NB4 (cell line): ENCODE measurements around the gene SMARCA4.

Source experiments
- DNase-seq: peaks from one replicate; pipeline ENCODE4 v3.0.0; 2010; ENCODE audit warnings: low read depth
- H3K4me3 ChIP-seq: one replicate; pipeline ENCODE4 v1.5.1; 2011; ENCODE audit warnings: mild to moderate bottlenecking, low read depth, low read length, moderate library complexity
- CTCF ChIP-seq: IDR thresholded peaks from one replicate; pipeline ENCODE4 v1.5.1; 2012; ENCODE audit warnings: low read depth, low read length
- MYC ChIP-seq: IDR thresholded peaks from 2 replicates; pipeline ENCODE4 v1.6.1; 2011; ENCODE audit warnings: low read depth, low read length
- POLR2A ChIP-seq: IDR thresholded peaks from 2 replicates; pipeline ENCODE4 v1.6.1; 2011; ENCODE audit warnings: mild to moderate bottlenecking; ENCODE audit not compliant: insufficient read length; ENCODE audit errors: extremely low read depth
- TF ChIP-seq, protein P1 (sequence below): IDR thresholded peaks from 2 replicates; pipeline ENCODE4 v1.6.1; 2011; ENCODE audit warnings: low read depth, low read length

The SMARCA4 gene

GRCh38 chr19:11044431-11044830, 83.6 kb downstream of the SMARCA4 start:
- H3K4me3 ChIP-seq: no peak overlapping the region

DNA sequence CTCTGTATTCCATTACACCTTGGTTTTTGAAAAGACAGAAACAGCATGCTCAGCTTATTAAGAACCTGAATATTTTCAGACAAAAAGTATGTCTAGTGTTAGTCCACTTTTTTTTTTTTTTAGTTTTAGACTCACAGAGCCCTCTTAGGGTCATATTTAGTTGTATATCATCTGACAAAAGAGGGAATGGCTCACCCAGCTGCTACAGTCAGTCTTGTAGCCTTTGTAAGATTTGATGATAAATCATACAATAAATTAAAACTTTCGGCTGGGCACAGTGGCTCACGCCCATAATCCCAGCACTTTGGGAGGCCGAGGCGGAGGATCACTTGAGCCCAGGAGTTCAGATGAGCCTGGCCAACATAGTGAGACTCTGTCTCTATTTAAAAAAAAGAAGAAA, 84.7 kb downstream of the SMARCA4 start:
- TF ChIP-seq CTCF (no peak), POLR2A (no peak)
- no peak overlapping the region for H3K4me3 ChIP-seq
- no peak for DNase-seq

More at GRCh38 chr19:11044431-11044830, 83.6 kb downstream of the SMARCA4 start:
- DNase-seq: no peak
- TF ChIP-seq CTCF: no peak
- TF ChIP-seq MYC: no peak
- TF ChIP-seq, protein P1, sequence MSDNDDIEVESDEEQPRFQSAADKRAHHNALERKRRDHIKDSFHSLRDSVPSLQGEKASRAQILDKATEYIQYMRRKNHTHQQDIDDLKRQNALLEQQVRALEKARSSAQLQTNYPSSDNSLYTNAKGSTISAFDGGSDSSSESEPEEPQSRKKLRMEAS: no peak
- no peak for TF ChIP-seq POLR2A

DNA sequence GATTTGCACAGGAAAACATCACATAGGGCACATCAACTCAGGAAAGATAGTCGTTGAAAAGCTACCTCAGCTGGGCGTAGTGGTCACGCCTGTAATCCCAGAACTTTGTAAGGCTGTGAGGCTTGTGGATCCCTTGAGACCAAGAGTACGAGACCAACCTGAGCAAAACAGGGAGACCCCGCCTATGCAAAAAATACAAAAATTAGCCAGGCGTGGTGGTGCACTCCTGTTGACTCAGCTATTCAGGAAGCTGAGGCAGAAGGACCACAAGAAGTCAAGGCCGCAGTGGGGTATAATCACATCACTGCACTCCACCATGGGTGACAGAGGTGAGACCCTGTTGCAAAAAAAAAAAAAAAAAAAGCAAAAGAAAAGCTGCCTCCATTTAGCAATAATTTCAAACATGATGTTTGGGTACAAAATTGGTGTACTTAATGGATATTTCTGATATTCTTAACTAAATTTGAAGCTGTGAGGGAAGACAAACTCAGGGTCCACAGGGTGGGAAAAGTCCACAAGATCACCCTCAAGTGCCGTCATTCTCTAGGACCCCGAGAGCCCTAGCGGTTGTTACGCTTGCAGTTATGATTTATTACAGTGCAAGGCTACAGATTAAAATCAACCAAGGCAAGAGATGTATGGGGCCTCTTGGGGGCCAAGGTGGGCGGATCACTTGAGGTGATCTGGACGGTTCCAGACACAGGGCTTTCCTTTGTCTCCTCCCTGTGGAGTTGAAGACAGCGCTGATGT, 86.0 kb downstream of the SMARCA4 start:
- H3K4me3 ChIP-seq: no peak overlapping the region
- no peak for DNase-seq

GRCh38 chr19:11047866-11048265, 87.0 kb downstream of the SMARCA4 start:
- TF ChIP-seq CTCF (no peak), POLR2A (no peak), MYC (no peak)
- TF ChIP-seq, protein P1: no peak
- no peak overlapping the region for H3K4me3 ChIP-seq
- no peak for DNase-seq

More for the DNA sequence above, 86.0 kb downstream of the SMARCA4 start:
- TF ChIP-seq, protein P1: no peak
- TF ChIP-seq MYC (no peak), POLR2A (no peak), CTCF (no peak)

DNA sequence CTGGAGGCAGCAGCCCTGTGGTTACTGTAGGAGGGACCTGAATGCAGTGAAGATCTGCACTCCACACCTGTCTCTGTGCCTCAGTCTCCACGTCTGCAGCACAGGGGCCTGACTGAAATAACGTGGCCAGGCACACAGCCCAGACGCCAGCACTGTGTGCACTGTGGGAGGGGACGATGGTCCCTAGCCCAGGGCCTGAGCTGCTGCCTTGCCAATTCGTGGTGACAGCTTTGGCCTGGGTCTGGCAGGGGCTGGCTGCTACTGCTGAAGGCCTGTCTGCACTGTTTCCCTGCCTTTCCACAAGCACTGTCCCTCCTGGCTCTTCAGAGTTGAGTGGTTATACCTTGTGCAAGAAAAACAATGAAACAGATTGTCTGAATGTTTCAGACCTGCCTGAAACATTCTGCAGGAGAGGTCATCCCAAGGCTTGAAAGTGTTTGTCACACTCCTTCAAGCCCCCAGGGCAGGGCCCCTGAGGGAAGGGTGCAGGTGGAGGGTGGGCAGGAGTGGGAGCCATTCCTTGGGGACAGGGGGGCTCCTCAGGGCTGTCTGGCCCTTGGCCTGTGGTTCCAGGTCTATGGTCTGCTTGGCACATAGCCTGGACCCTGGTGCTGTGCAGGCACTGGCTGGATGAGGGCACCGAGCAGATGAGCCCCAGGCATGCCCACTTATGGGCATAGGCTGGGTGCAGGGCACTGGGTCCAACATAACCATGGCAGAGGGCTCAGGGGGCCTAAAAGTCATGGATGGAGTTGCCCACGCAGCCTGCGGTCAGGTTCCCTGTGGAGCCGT, 89.7 kb downstream of the SMARCA4 start:
- TF ChIP-seq, protein P1: no peak
- TF ChIP-seq CTCF (no peak), POLR2A (no peak), MYC (no peak)
- no peak overlapping the region for H3K4me3 ChIP-seq
- no peak for DNase-seq
